Heart left ventricle (tissue), 16 donors: ENCODE data around the gene SMIM45.

Source experiments
- ATAC-seq, 4 donors: fragments of 200-7000 bp; cut with Tn5 transposase; one replicate each; pipeline ENCODE4 v1.9.1; 2020 to 2022; ENCODE audit warnings: moderate library complexity in 4 of 4, mild to moderate bottlenecking in 3 of 4, moderate number of reproducible peaks in 1 of 4
- DNase-seq, 5 donors: peaks; one replicate each; pipeline ENCODE4 v3.0.0-alpha.2; 2020
- H3K27ac ChIP-seq, 12 donors: fragments of 200-600 bp; sonication (generic) in 4 of 12; one replicate each; pipeline versions ENCODE4 v1.5.0 to v1.8.0; 2016 to 2022; ENCODE audit warnings: mild to moderate bottlenecking in 2 of 12
- H3K27me3 ChIP-seq, 9 donors: fragments of 200-600 bp; sonication (generic) in 2 of 9; one replicate each; pipeline versions ENCODE4 v1.5.1 to v1.8.0; 2016 to 2022; ENCODE audit warnings: mild to moderate bottlenecking in 3 of 9
- H3K36me3 ChIP-seq, 9 donors: fragments of 200-600 bp; sonication (generic) in 2 of 9; one replicate each; pipeline versions ENCODE4 v1.5.0 to v1.8.0; 2018 to 2022; ENCODE audit warnings: mild to moderate bottlenecking in 2 of 9
- H3K4me1 ChIP-seq, 12 donors: fragments of 200-600 bp; sonication (generic) in 4 of 12; one replicate each; pipeline versions ENCODE4 v1.5.0 to v1.8.0; 2016 to 2022; ENCODE audit warnings: mild to moderate bottlenecking in 3 of 12
- H3K4me3 ChIP-seq, 12 donors: fragments of 200-600 bp; sonication (generic) in 4 of 12; one replicate each; pipeline versions ENCODE4 v1.5.0 to v1.8.0; 2017 to 2022; ENCODE audit warnings: mild to moderate bottlenecking in 9 of 12, moderate library complexity in 4 of 12
- H3K9me3 ChIP-seq, 12 donors: fragments of 200-600 bp; sonication (generic) in 4 of 12; one replicate each; pipeline versions ENCODE4 v1.5.0 to v1.8.0; 2016 to 2022; ENCODE audit warnings: mild to moderate bottlenecking in 1 of 12
- POLR2A ChIP-seq, 2 donors: fragments of 450-650 bp; IDR thresholded peaks; one replicate each; pipeline ENCODE4 v1.6.1; 2017; ENCODE audit warnings: antibody characterized with exemption in 2 of 2, mild to moderate bottlenecking in 2 of 2, moderate library complexity in 2 of 2
- WGBS, 4 donors: extraction: QIAGEN DNeasy Blood & Tissue Kit in 2 of 4; methylation state at CpG; one replicate each; pipeline versions ENCODE4 v1.1.5 to v1.1.7; 2013 to 2018; 5-methylcytosine and 5-hydroxymethylcytosine counted together
- intact Hi-C, 10 donors: fragments of 100-400 bp; cut with DNase I; formaldehyde crosslinking; loops; one replicate each; pipeline versions ENCODE4 v1.11.1 to v1.14.2; 2022
- TF ChIP-seq, protein P1 (sequence below), 12 donors: fragments of 200-600 bp; sonication (generic) in 4 of 12; IDR thresholded peaks; one replicate each; pipeline versions ENCODE4 v1.5.0 to v1.8.0; 2018 to 2022; ENCODE audit warnings: antibody characterized with exemption in 12 of 12, mild to moderate bottlenecking in 5 of 12
- donor health status: ischemic (EF 13 %, LVEDD 7.1; RV severe dilation, severe dysfunction).
- donor health status: healthy with polysubstance abuse.
- donor health status: DM: no; HTN: yes; CAD: no.
- donor health status: DM: no; HTN: no; CAD: no.
- donor health status: ischemic (EF 25% LVEDD 6.9; RV normal size, moderate dysfunction).
- donor health status: ischemic (EF 25% LVEDD 5.7; RV mildly dilated, moderate dysfunction).
- donor health status: healthy.
- donor health status: DM: yes; HTN: yes; CAD: no.
- donor health status: ischemic (EF 35%, LVEDD 5.7; RV mildly dilated, moderate dysfunction).
- donor health status: nonischemic (EF 11% LVEDD 7.7; RV severe dilation, severe dysfunction).
- donor health status: DM: yes; HTN: yes; CAD: no.
- donor health status: PGD.
- donor health status: ischemic (EF 29% LVEDD 5.4; RV normal size, mild dysfunction).
- donor health status: nonischemic (EF 23%, LVEDD 6.1; RV moderate dilation, normal function).

The SMIM45 gene

DNA sequence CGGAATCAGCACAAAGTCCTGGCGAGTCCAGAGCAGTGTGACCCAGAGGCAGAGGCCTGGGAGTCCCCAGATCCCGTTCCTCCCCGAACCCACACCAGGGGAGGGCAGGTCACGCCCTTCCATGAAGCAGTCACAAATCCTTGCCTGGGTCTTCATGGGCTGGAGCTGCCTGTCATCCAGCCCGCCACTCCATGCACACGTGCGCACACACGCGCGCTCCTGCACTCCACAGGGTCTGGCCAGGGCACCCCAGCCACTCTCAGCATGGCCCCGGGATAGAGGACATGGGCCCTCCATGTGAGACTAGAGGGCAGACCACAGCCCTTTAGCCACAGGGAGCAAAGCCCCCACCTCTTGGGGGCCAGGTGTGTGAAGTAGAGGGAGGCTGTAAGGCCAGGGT is 19.6 kb upstream of the SMIM45 start:
- intact Hi-C loops: no loop called here
- TF ChIP-seq POLR2A (IDR thresholded peaks at IDR 0.05): no peak
- TF ChIP-seq, protein P1, sequence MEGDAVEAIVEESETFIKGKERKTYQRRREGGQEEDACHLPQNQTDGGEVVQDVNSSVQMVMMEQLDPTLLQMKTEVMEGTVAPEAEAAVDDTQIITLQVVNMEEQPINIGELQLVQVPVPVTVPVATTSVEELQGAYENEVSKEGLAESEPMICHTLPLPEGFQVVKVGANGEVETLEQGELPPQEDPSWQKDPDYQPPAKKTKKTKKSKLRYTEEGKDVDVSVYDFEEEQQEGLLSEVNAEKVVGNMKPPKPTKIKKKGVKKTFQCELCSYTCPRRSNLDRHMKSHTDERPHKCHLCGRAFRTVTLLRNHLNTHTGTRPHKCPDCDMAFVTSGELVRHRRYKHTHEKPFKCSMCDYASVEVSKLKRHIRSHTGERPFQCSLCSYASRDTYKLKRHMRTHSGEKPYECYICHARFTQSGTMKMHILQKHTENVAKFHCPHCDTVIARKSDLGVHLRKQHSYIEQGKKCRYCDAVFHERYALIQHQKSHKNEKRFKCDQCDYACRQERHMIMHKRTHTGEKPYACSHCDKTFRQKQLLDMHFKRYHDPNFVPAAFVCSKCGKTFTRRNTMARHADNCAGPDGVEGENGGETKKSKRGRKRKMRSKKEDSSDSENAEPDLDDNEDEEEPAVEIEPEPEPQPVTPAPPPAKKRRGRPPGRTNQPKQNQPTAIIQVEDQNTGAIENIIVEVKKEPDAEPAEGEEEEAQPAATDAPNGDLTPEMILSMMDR (IDR thresholded peaks at IDR 0.05): no peak
- 95 to 97% (median 97%) methylated on average over 11 to 12 of the region's 12 CpGs for WGBS, 4 donors
- Histone ChIP-seq H3K4me3 (no peak overlapping the region), H3K4me1 (peaks cover 0 to 24% (median 0%) of the 10 kb centered on the region in 12 donors), H3K27ac (no peak overlapping the region), H3K36me3 (no peaks in the 10 kb centered on the region), H3K9me3 (no peaks in the 10 kb centered on the region), H3K27me3 (no peaks in the 10 kb centered on the region)
- no peak for ATAC-seq
- DNase-seq: no peak

DNA sequence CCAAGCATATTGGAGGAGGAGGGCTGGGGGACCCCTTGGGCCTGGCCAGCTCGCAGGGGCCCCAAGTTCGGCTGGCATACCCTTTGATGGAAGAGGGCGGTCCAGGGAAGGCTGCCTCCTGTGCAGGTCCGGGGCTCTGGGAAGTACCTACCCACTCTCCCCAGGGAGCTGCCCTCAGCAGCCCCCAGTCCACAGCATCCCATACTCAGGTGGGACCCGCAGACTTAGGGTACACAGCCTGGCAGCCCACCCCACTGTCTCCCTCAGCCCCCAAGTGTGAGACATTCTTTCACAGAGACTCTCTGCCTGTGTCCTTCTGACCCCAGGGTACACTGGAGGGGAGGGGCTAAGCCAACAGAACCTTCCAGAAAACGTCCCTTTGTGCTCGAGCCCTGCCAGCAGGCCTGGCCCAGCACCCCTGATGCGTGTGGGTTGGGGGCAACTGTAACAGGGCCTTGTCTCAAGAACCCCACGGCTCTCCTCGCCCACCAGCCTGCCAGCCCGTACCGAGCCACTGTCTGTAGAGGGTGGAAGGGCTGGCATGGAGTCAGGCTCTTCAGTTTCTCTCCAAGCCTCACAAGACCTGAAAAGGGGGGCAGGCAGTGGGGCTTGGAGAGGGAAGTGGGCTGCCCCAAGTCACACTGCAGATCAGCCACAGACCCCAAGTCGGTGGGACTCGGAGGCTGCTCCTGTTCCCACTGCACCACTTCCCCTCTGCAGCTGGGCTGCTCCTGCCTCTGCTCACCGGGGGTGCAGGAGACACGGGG is 18.4 kb upstream of the SMIM45 start:
- no peaks in the 10 kb centered on the region for H3K27me3 ChIP-seq
- H3K4me1 ChIP-seq: peaks cover 0 to 24% (median under 1%) of the 10 kb centered on the region in 12 donors
- DNase-seq: no peak
- no peak overlapping the region for H3K27ac ChIP-seq
- no peaks in the 10 kb centered on the region for H3K9me3 ChIP-seq
- TF ChIP-seq, protein P1 (IDR thresholded peaks at IDR 0.05): no peak
- no peak for TF ChIP-seq POLR2A (IDR thresholded peaks at IDR 0.05)
- ATAC-seq: no peak
- WGBS, 4 donors: 79 to 82% (median 80%) methylated on average over 8 to 16 of the region's 16 CpGs
- intact Hi-C loops: no loop called here
- H3K36me3 ChIP-seq: no peaks in the 10 kb centered on the region
- H3K4me3 ChIP-seq: no peak overlapping the region

DNA sequence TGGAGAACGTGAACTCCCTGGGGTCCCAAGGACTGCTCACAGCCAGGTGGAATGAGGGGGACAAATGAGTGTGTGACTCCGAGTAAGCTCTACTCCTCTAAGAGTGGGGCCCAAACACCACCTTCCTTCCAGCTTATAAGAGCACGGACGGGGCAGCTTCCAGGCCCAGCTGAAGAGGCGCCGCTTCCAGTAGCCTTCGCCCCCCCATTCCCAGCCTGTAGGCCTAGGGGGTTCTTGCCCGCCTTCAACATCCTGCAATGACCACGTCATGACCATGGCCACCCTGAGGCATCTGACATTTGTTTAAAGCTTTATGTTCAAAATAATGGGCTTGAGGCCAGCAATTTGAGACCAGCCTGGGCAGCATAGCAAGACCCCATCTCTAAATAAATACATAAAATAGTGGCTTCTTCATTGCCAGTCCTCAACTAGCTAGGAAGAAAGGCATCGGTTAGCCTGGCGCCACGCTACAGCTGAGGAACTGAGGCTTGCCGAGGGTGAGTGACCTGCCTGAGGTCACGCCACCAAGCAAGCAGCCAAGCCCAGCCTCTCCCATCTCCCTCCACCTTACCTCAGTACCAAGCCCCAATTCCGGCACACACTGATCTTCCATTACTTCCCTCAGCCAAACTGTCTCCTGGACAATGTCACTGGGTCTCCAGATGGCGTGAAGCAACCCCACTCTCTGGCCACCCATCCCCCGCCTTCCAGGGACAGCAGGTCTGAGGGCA is 17.5 kb upstream of the SMIM45 start:
- Histone ChIP-seq H3K4me3 (no peak overlapping the region), H3K9me3 (no peaks in the 10 kb centered on the region), H3K27me3 (no peaks in the 10 kb centered on the region), H3K36me3 (no peaks in the 10 kb centered on the region), H3K4me1 (peaks cover 0 to 28% (median 5%) of the 10 kb centered on the region in 12 donors), H3K27ac (peak overlapping the region in 10 of 12 donors; percentile 16 to 84 (median 64))
- TF ChIP-seq POLR2A (IDR thresholded peaks at IDR 0.05): no peak
- TF ChIP-seq, protein P1 (IDR thresholded peaks at IDR 0.05): no peak
- ATAC-seq (peak; percentile 13 to 56 (median 42)), DNase-seq (no peak)
- intact Hi-C loops: loop anchor here in 1 of 10 donors (5.0 kb wide), 1 partner anchor 42 kb away; no protein-coding TSS in a partner anchor
- WGBS, 4 donors: 89 to 97% (median 91%) methylated on average over 16 to 17 of the region's 17 CpGs

DNA sequence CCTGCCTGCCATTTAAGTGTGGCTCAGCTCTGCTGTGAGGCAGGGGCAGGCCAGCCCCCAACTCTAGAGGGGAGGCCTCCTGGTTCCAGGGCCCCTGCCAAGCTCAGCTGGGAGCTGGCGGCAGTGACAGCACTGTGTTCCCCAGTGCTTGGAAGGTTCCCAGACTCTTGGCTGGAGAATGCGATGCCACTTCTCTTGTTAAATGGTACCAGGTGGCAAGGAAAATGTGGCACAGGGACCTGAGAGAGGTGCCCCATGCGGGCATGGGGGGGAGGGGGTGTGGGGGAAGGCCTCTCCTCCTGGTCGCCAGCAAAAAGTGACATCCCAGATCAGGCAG is 17.0 kb upstream of the SMIM45 start:
- ATAC-seq (peak; percentile 77 to 81 (median 78)), DNase-seq (peak in 4 of 5 donors; percentile 44 to 71 (median 66))
- Histone ChIP-seq H3K4me1 (peaks cover 0 to 28% (median 7%) of the 10 kb centered on the region in 12 donors), H3K27ac (peak overlapping the region in 10 of 12 donors; percentile 16 to 84 (median 64)), H3K36me3 (no peaks in the 10 kb centered on the region), H3K9me3 (no peaks in the 10 kb centered on the region), H3K4me3 (no peak overlapping the region), H3K27me3 (no peaks in the 10 kb centered on the region)
- intact Hi-C loops: loop anchor here in 1 of 10 donors (5.0 kb wide), 1 partner anchor 43 kb away; no protein-coding TSS in a partner anchor
- 50 to 78% (median 56%) methylated on average over 3 to 4 of the region's 4 CpGs for WGBS, 4 donors
- TF ChIP-seq POLR2A (IDR thresholded peaks at IDR 0.05): no peak
- TF ChIP-seq, protein P1 (IDR thresholded peaks at IDR 0.05): no peak
